HepG2 (cell line): ENCODE data around the gene CPNE4. TPM values are rescaled to one million over a fixed set of nuclear protein-coding genes. Genes with fewer than 3 reads are reported as not detected.

Source experiments
- NFYB ChIP-seq: sonication (generic); formaldehyde crosslinking; IDR thresholded peaks from 2 replicates; pipeline ENCODE4 v1.4.0; 2020; ENCODE audit warnings: missing genetic modification reagents
- POLR2A ChIP-seq, 2 experiments: IDR thresholded peaks; 2 replicates each; pipeline ENCODE4 v1.6.1; 2011; ENCODE audit warnings: low read depth in 2 of 2, low read length in 2 of 2, mild to moderate bottlenecking in 1 of 2, moderate library complexity in 1 of 2; ENCODE audit not compliant: insufficient read depth in 1 of 2
- POLR2AphosphoS2 ChIP-seq: IDR thresholded peaks from 2 replicates; pipeline ENCODE4 v1.6.1; 2011; ENCODE audit warnings: low read depth, low read length, improper control_type of control experiment
- TIGD3 ChIP-seq: sonication (generic); formaldehyde crosslinking; IDR thresholded peaks from 2 replicates; pipeline ENCODE4 v1.5.1; 2020; ENCODE audit warnings: mild to moderate bottlenecking, missing genetic modification reagents, borderline replicate concordance
- ZBTB2 ChIP-seq: sonication (generic); formaldehyde crosslinking; IDR thresholded peaks from 2 replicates; pipeline ENCODE4 v1.8.0; 2022; ENCODE audit warnings: low read depth, missing genetic modification reagents
- ZHX2 ChIP-seq, 2 experiments: sonication (generic) in 1 of 2; formaldehyde crosslinking in 1 of 2; IDR thresholded peaks; 2 replicates each; pipeline versions ENCODE4 v1.6.1 to v1.9.0; 2014 to 2022; ENCODE audit warnings: antibody characterized with exemption in 1 of 2, borderline replicate concordance in 1 of 2, inconsistent platforms in 1 of 2, low read depth in 1 of 2, missing genetic modification reagents in 1 of 2
- ZNF407 ChIP-seq: sonication (generic); formaldehyde crosslinking; IDR thresholded peaks from one replicate; pipeline ENCODE4 v1.5.1; 2020; ENCODE audit warnings: mild to moderate bottlenecking, missing genetic modification reagents; ENCODE audit errors: not compliant biosample characterization
- ZNF576 ChIP-seq: sonication (generic); formaldehyde crosslinking; IDR thresholded peaks from 2 replicates; pipeline ENCODE4 v1.4.0; 2020; ENCODE audit warnings: mild to moderate bottlenecking, missing genetic modification reagents
- ZNF784 ChIP-seq: sonication (generic); formaldehyde crosslinking; IDR thresholded peaks from 2 replicates; pipeline ENCODE4 v1.5.1; 2020; ENCODE audit warnings: missing genetic modification reagents, mild to moderate bottlenecking, borderline replicate concordance
- polyA plus RNA-seq, 8 experiments: library from polyadenylated mRNA; depleted of rRNA in 3 of 8; stranded (reverse) in 7 of 8; unstranded in 1 of 8; fragments of >200 nt; fragmentation: Illumina TruSeq in 4 of 8; extraction: Trizol in 4 of 8; gene quantifications; 2 replicates each; pipeline versions ENCODE4 v1.2.1 to v1.2.3, GENCODE V29; 2011 to 2016; ENCODE audit warnings: low read depth in 4 of 8, missing spikeins in 1 of 8, mixed read lengths in 1 of 8; ENCODE audit not compliant: insufficient read depth in 1 of 8
- total RNA-seq, 5 experiments: library from RNA; depleted of rRNA; stranded (reverse); fragments of >200 nt; fragmentation: Illumina TruSeq; extraction: Trizol; gene quantifications; 2 replicates each; pipeline ENCODE4 v1.2.3, GENCODE V29; 2016; ENCODE audit warnings: low read depth in 1 of 5

Gene CPNE4
- total and polyA plus RNA-seq, 2 of the 13 experiments (the other 11 are each of a cell fraction or from before 2014, with no cell fraction given) = not detected

GRCh38 chr3:131775650-131776049 lies 259.2 kb downstream of the CPNE4 start (continued):
- TF ChIP-seq ZHX2 (IDR thresholded peaks at IDR 0.05; ENCODE audit: low read depth) = no peak
- TF ChIP-seq ZHX2 (CRISPR knock-in tag; IDR thresholded peaks at IDR 0.05; ENCODE audit: borderline replicate concordance) = no peak
- TF ChIP-seq ZNF784 (CRISPR knock-in tag) = no peak
- no peak for TF ChIP-seq NFYB
- TF ChIP-seq ZNF407 (CRISPR knock-in tag) = no peak
- TF ChIP-seq POLR2AphosphoS2 = no peak
- TF ChIP-seq ZNF576 (CRISPR knock-in tag) = no peak
- TF ChIP-seq TIGD3 = no peak
- TF ChIP-seq POLR2A (IDR thresholded peaks at IDR 0.05; ENCODE audit: insufficient read depth in 1 of 2, low read depth in 2 of 2, low read length in 2 of 2) = no peak
- TF ChIP-seq ZBTB2 (CRISPR knock-in tag) = no peak
